ENCODE measurements around the gene GPRC5C. TPM values are rescaled to one million over a fixed set of nuclear protein-coding genes. Genes with fewer than 3 reads are reported as not detected.

Gene GPRC5C
- total and polyA plus RNA-seq, 2 experiments from 2014 or later = 1.6 to 2.7 TPM

- WGBS, 2 experiments (ENCODE audit: low coverage in 1 of 2, low lambda C conversion rate in 2 of 2, missing lambda C conversion rate in 2 of 2) = 36 to 38% methylated on average over 3 of the region's 3 CpGs
- Histone ChIP-seq H2AFZ (no peak overlapping the region), H3K36me3 (ENCODE audit: low read depth) (no peaks in the 10 kb centered on the region), H3K27ac (no peak overlapping the region), H3K27me3 (replicated peaks; ENCODE audit: insufficient read depth) (peaks cover 4% of the 10 kb centered on the region; the same call in 1 of the 2 replicates), H4K20me1 (ENCODE audit: insufficient read depth) (no peaks in the 10 kb centered on the region), H3K9ac (no peak overlapping the region), H3K9me3 (ENCODE audit: low read depth) (no peaks in the 10 kb centered on the region), H3K4me2 (ENCODE audit: unreplicated experiment) (no peak overlapping the region), H3K79me2 (ENCODE audit: insufficient read depth) (no peaks in the 10 kb centered on the region), H3F3A (ENCODE audit: insufficient read depth) (no peaks in the 10 kb centered on the region), H3K4me3 (no peak overlapping the region), H3K9me2 (ENCODE audit: insufficient read depth) (no peaks in the 10 kb centered on the region), H3K4me1 (ENCODE audit: insufficient read depth) (no peaks in the 10 kb centered on the region)
- no peak for TF ChIP-seq EZH2 (IDR thresholded peaks at IDR 0.05; ENCODE audit: insufficient read depth, poor library complexity, severe bottlenecking)
- no peak for TF ChIP-seq EZH2phosphoT487 (IDR thresholded peaks at IDR 0.05; ENCODE audit: insufficient read depth, low read depth)
- in situ Hi-C loops (cut with MboI) = no loop called here
- DNase-seq = no peak
Observed at GRCh38 chr17:74437702-74438101, 5.8 kb downstream of the GPRC5C start.

GRCh38 chr17:74439691-74440567 is 8.0 kb downstream of the GPRC5C start:
- H2AFZ ChIP-seq = no peak overlapping the region
- TF ChIP-seq EZH2 (IDR thresholded peaks at IDR 0.05; ENCODE audit: insufficient read depth, poor library complexity, severe bottlenecking) = no peak
- no peak for TF ChIP-seq EZH2phosphoT487 (IDR thresholded peaks at IDR 0.05; ENCODE audit: insufficient read depth, low read depth)
- no peak overlapping the region for H3K4me3 ChIP-seq
- no peaks in the 10 kb centered on the region for H3K4me1 ChIP-seq (ENCODE audit: insufficient read depth)
- H4K20me1 ChIP-seq (ENCODE audit: insufficient read depth) = no peaks in the 10 kb centered on the region
- H3K79me2 ChIP-seq (ENCODE audit: insufficient read depth) = no peaks in the 10 kb centered on the region
- H3F3A ChIP-seq (ENCODE audit: insufficient read depth) = no peaks in the 10 kb centered on the region
- H3K4me2 ChIP-seq (ENCODE audit: unreplicated experiment) = no peak overlapping the region
- no peaks in the 10 kb centered on the region for H3K9me3 ChIP-seq (ENCODE audit: low read depth)
- H3K9ac ChIP-seq = no peak overlapping the region
- no peak for DNase-seq
- H3K27ac ChIP-seq = no peak overlapping the region
- H3K36me3 ChIP-seq (ENCODE audit: low read depth) = no peaks in the 10 kb centered on the region
- in situ Hi-C loops (cut with MboI) = no loop called here
- H3K9me2 ChIP-seq (ENCODE audit: insufficient read depth) = no peaks in the 10 kb centered on the region
- 77 to 79% methylated on average over 31 of the region's 31 CpGs for WGBS, 2 experiments (ENCODE audit: low coverage in 1 of 2, low lambda C conversion rate in 2 of 2, missing lambda C conversion rate in 2 of 2)
- peaks cover 4% of the 10 kb centered on the region for H3K27me3 ChIP-seq (replicated peaks; ENCODE audit: insufficient read depth)

GRCh38 chr17:74441537-74441936 is 9.6 kb downstream of the GPRC5C start:
- in situ Hi-C loops (cut with MboI) = no loop called here
- Histone ChIP-seq H3K79me2 (ENCODE audit: insufficient read depth) (no peaks in the 10 kb centered on the region), H3K4me1 (ENCODE audit: insufficient read depth) (no peaks in the 10 kb centered on the region), H3K27ac (no peak overlapping the region), H4K20me1 (ENCODE audit: insufficient read depth) (no peaks in the 10 kb centered on the region), H3K27me3 (replicated peaks; ENCODE audit: insufficient read depth) (peaks cover 4% of the 10 kb centered on the region; the same call in 1 of the 2 replicates), H3K9ac (no peak overlapping the region), H3K9me3 (ENCODE audit: low read depth) (no peaks in the 10 kb centered on the region), H2AFZ (no peak overlapping the region), H3F3A (ENCODE audit: insufficient read depth) (no peaks in the 10 kb centered on the region), H3K4me3 (no peak overlapping the region), H3K9me2 (ENCODE audit: insufficient read depth) (no peaks in the 10 kb centered on the region), H3K36me3 (ENCODE audit: low read depth) (no peaks in the 10 kb centered on the region), H3K4me2 (ENCODE audit: unreplicated experiment) (no peak overlapping the region)
- DNase-seq = no peak
- WGBS, 2 experiments (ENCODE audit: low coverage in 1 of 2, low lambda C conversion rate in 2 of 2, missing lambda C conversion rate in 2 of 2) = 71 to 72% methylated on average over 7 of the region's 7 CpGs
- TF ChIP-seq EZH2 (IDR thresholded peaks at IDR 0.05; ENCODE audit: insufficient read depth, poor library complexity, severe bottlenecking) = no peak
- TF ChIP-seq EZH2phosphoT487 (IDR thresholded peaks at IDR 0.05; ENCODE audit: insufficient read depth, low read depth) = no peak

- no peaks in the 10 kb centered on the region for H3F3A ChIP-seq (ENCODE audit: insufficient read depth)
- H3K27ac ChIP-seq = no peak overlapping the region
- no peak for DNase-seq
- H3K79me2 ChIP-seq (ENCODE audit: insufficient read depth) = no peaks in the 10 kb centered on the region
- in situ Hi-C loops (cut with MboI) = no loop called here
- no peaks in the 10 kb centered on the region for H3K4me1 ChIP-seq (ENCODE audit: insufficient read depth)
- no peak overlapping the region for H3K9ac ChIP-seq
- no peaks in the 10 kb centered on the region for H4K20me1 ChIP-seq (ENCODE audit: insufficient read depth)
- no peaks in the 10 kb centered on the region for H3K9me3 ChIP-seq (ENCODE audit: low read depth)
- no peak overlapping the region for H3K4me2 ChIP-seq (ENCODE audit: unreplicated experiment)
- H2AFZ ChIP-seq = no peak overlapping the region
- H3K36me3 ChIP-seq (ENCODE audit: low read depth) = no peaks in the 10 kb centered on the region
- H3K4me3 ChIP-seq = no peak overlapping the region
- 81 to 94% methylated on average over 6 of the region's 6 CpGs for WGBS, 2 experiments (ENCODE audit: low coverage in 1 of 2, low lambda C conversion rate in 2 of 2, missing lambda C conversion rate in 2 of 2)
- H3K9me2 ChIP-seq (ENCODE audit: insufficient read depth) = no peaks in the 10 kb centered on the region
- TF ChIP-seq EZH2phosphoT487 (IDR thresholded peaks at IDR 0.05; ENCODE audit: insufficient read depth, low read depth) = no peak
- no peak for TF ChIP-seq EZH2 (IDR thresholded peaks at IDR 0.05; ENCODE audit: insufficient read depth, poor library complexity, severe bottlenecking)
- H3K27me3 ChIP-seq (replicated peaks; ENCODE audit: insufficient read depth) = peaks cover 4% of the 10 kb centered on the region; the same call in 1 of the 2 replicates
Observed at GRCh38 chr17:74442291-74442669, 10.4 kb downstream of the GPRC5C start.

Measured in GM23248 (cell line).